Skeletal muscle tissue (tissue), 4 donors: ENCODE measurements around the gene CEP70. TPM values are rescaled to one million over a fixed set of nuclear protein-coding genes. Genes with fewer than 3 reads are reported as not detected.
"Not testable (repeated sequence)": the region's sequence is repeated elsewhere in the genome, so short reads cannot be mapped to it uniquely, and the experiment has no call there.

Experiments
- H3K27ac ChIP-seq: one replicate; pipeline ENCODE4 v1.7.0; 2013; ENCODE audit warnings: mild to moderate bottlenecking, low read depth, low read length, inconsistent platforms
- H3K27me3 ChIP-seq, 3 donors: one replicate each; pipeline ENCODE4 v1.7.0; 2013; ENCODE audit warnings: low read length in 3 of 3; ENCODE audit not compliant: control insufficient read depth in 3 of 3, insufficient read depth in 3 of 3
- H3K36me3 ChIP-seq, 3 donors: one replicate each; pipeline ENCODE4 v1.7.0; 2013; ENCODE audit warnings: low read length in 3 of 3; ENCODE audit not compliant: control insufficient read depth in 3 of 3, insufficient read depth in 3 of 3
- H3K4me1 ChIP-seq, 3 donors: one replicate each; pipeline ENCODE4 v1.7.0; 2013; ENCODE audit warnings: low read length in 3 of 3, mild to moderate bottlenecking in 3 of 3; ENCODE audit not compliant: control insufficient read depth in 3 of 3, insufficient read depth in 3 of 3
- H3K4me3 ChIP-seq, 3 donors: one replicate each; pipeline ENCODE4 v1.7.0; 2013; ENCODE audit warnings: low read length in 3 of 3
- H3K9ac ChIP-seq, 3 donors: one replicate each; pipeline ENCODE4 v1.7.0; 2013; ENCODE audit warnings: low read length in 3 of 3, mild to moderate bottlenecking in 3 of 3, moderate library complexity in 2 of 3, low read depth in 1 of 3
- H3K9me3 ChIP-seq, 3 donors: one replicate each; pipeline ENCODE4 v1.7.0; 2013; ENCODE audit warnings: low read length in 3 of 3; ENCODE audit not compliant: control insufficient read depth in 3 of 3
- total RNA-seq: library from RNA; depleted of rRNA; stranded (reverse); fragments of >200 nt; gene quantifications from one replicate; pipeline ENCODE4 v1.2.3, GENCODE V29; 2014
- donor health status: Osteomylitis.

The CEP70 gene
- total RNA-seq, 1 donor from 2014 or later: 64.7 TPM

- not testable (repeated sequence) for H3K27me3 ChIP-seq, H3K9me3 ChIP-seq, H3K4me3 ChIP-seq, H3K9ac ChIP-seq, H3K27ac ChIP-seq, H3K36me3 ChIP-seq
- H3K4me1 ChIP-seq: peaks cover 24 to 29% (median 28%) of the 10 kb centered on the region in 3 donors
Measured at GRCh38 chr3:138495638-138496037, 98.4 kb downstream of the CEP70 start.

- H3K27ac ChIP-seq: peak overlapping the region; percentile 25
- no peak overlapping the region for H3K9ac ChIP-seq
Measured at GRCh38 chr3:138494607-138494929, 99.5 kb downstream of the CEP70 start.

GRCh38 chr3:138493804-138494606, 100.1 kb downstream of the CEP70 start:
- H3K36me3 ChIP-seq: no peaks in the 10 kb centered on the region
- H3K9ac ChIP-seq: peak overlapping the region in 1 of 3 donors; percentile 21
- peaks cover 24 to 29% (median 28%) of the 10 kb centered on the region in 3 donors for H3K4me1 ChIP-seq
- H3K27me3 ChIP-seq: no peaks in the 10 kb centered on the region
- peak overlapping the region; percentile 25 for H3K27ac ChIP-seq
- no peak overlapping the region for H3K4me3 ChIP-seq
- no peaks in the 10 kb centered on the region for H3K9me3 ChIP-seq

More at GRCh38 chr3:138494607-138494929, 99.5 kb downstream of the CEP70 start:
- H3K4me3 ChIP-seq: no peak overlapping the region
- no peaks in the 10 kb centered on the region for H3K27me3 ChIP-seq
- H3K9me3 ChIP-seq: no peaks in the 10 kb centered on the region
- peaks cover 24 to 29% (median 28%) of the 10 kb centered on the region in 3 donors for H3K4me1 ChIP-seq
- peaks cover 0 to 2% (median 2%) of the 10 kb centered on the region in 3 donors for H3K36me3 ChIP-seq

- H3K4me3 ChIP-seq: no peak overlapping the region
- no peak overlapping the region for H3K9ac ChIP-seq
- H3K4me1 ChIP-seq: peaks cover 24 to 29% (median 28%) of the 10 kb centered on the region in 3 donors
- H3K27me3 ChIP-seq: no peaks in the 10 kb centered on the region
- peak overlapping the region; percentile 32 for H3K27ac ChIP-seq
- no peaks in the 10 kb centered on the region for H3K36me3 ChIP-seq
- no peaks in the 10 kb centered on the region for H3K9me3 ChIP-seq
Measured at GRCh38 chr3:138492980-138493675, 100.9 kb downstream of the CEP70 start.

GRCh38 chr3:138491971-138492370, 102.1 kb downstream of the CEP70 start:
- Histone ChIP-seq H3K9me3 (peaks cover 0 to 3% (median 0%) of the 10 kb centered on the region in 3 donors), H3K36me3 (no peaks in the 10 kb centered on the region), H3K4me3 (peak overlapping the region in 1 of 3 donors; percentile 41), H3K4me1 (peaks cover 24 to 29% (median 28%) of the 10 kb centered on the region in 3 donors), H3K9ac (no peak overlapping the region), H3K27ac (no peak overlapping the region), H3K27me3 (no peaks in the 10 kb centered on the region)

- H3K4me1 ChIP-seq, H3K4me3 ChIP-seq, H3K27ac ChIP-seq, H3K9me3 ChIP-seq, H3K36me3 ChIP-seq, H3K27me3 ChIP-seq, H3K9ac ChIP-seq: not testable (repeated sequence)
Measured at GRCh38 chr3:138486580-138486979, 107.5 kb downstream of the CEP70 start.

- H3K9me3 ChIP-seq, H3K36me3 ChIP-seq, H3K4me1 ChIP-seq, H3K27ac ChIP-seq, H3K4me3 ChIP-seq, H3K27me3 ChIP-seq, H3K9ac ChIP-seq: not testable (repeated sequence)
Measured at GRCh38 chr3:138484672-138485071, 109.4 kb downstream of the CEP70 start.

- Histone ChIP-seq H3K36me3 (no peaks in the 10 kb centered on the region), H3K9ac (no peak overlapping the region), H3K4me3 (no peak overlapping the region), H3K9me3 (no peaks in the 10 kb centered on the region), H3K27ac (no peak overlapping the region), H3K27me3 (no peaks in the 10 kb centered on the region), H3K4me1 (peaks cover 3 to 8% (median 6%) of the 10 kb centered on the region in 3 donors)
Measured at GRCh38 chr3:138479438-138479863, 114.6 kb downstream of the CEP70 start.

GRCh38 chr3:138477801-138478200, 116.3 kb downstream of the CEP70 start:
- H3K27me3 ChIP-seq: no peaks in the 10 kb centered on the region
- H3K4me3 ChIP-seq: no peak overlapping the region
- H3K9ac ChIP-seq: no peak overlapping the region
- no peak overlapping the region for H3K27ac ChIP-seq
- no peaks in the 10 kb centered on the region for H3K36me3 ChIP-seq
- H3K9me3 ChIP-seq: no peaks in the 10 kb centered on the region
- peaks cover 3 to 8% (median 8%) of the 10 kb centered on the region in 3 donors for H3K4me1 ChIP-seq

- Histone ChIP-seq H3K36me3 (no peaks in the 10 kb centered on the region), H3K9ac (no peak overlapping the region), H3K4me3 (no peak overlapping the region), H3K27ac (peak overlapping the region; percentile 5), H3K27me3 (no peaks in the 10 kb centered on the region), H3K4me1 (peaks cover 3 to 8% (median 8%) of the 10 kb centered on the region in 3 donors), H3K9me3 (no peaks in the 10 kb centered on the region)
Measured at GRCh38 chr3:138477120-138477519, 116.9 kb downstream of the CEP70 start.
